Upper lobe of right lung (tissue), 1 donor: ENCODE results near the gene FLYWCH2. TPM values are rescaled to one million over a fixed set of nuclear protein-coding genes. Genes with fewer than 3 reads are reported as not detected.

ENCODE experiments used
- ATAC-seq: fragments of 200-7000 bp; cut with Tn5 transposase; one replicate; pipeline ENCODE4 v1.9.1; 2020; ENCODE audit warnings: mild to moderate bottlenecking, moderate library complexity
- DNase-seq: peaks from one replicate; pipeline ENCODE4 v3.0.0-alpha.2; 2020
- H3K27ac ChIP-seq: fragments of 200-600 bp; one replicate; pipeline ENCODE4 v1.8.0; 2022
- H3K27me3 ChIP-seq: fragments of 200-600 bp; one replicate; pipeline ENCODE4 v1.8.0; 2022; ENCODE audit warnings: mild to moderate bottlenecking
- H3K36me3 ChIP-seq: fragments of 200-600 bp; one replicate; pipeline ENCODE4 v1.8.0; 2022
- H3K4me1 ChIP-seq: fragments of 200-600 bp; one replicate; pipeline ENCODE4 v1.8.0; 2022
- H3K4me3 ChIP-seq: fragments of 200-600 bp; one replicate; pipeline ENCODE4 v1.8.0; 2022; ENCODE audit warnings: mild to moderate bottlenecking
- H3K9me3 ChIP-seq: fragments of 200-600 bp; one replicate; pipeline ENCODE4 v1.8.0; 2022
- intact Hi-C: fragments of 100-400 bp; cut with DNase I; formaldehyde crosslinking; loops from one replicate; pipeline ENCODE4 v1.11.0; 2022
- long read RNA-seq: library from polyadenylated mRNA; unstranded; transcript quantifications from one replicate; pipeline ENCODE4 v2.0.0, GENCODE V29; 2021
- total RNA-seq: library from RNA; stranded (reverse); fragmentation: NEBNext Ultra II Directional; extraction: Animal tissue kit (Norgen Biotek cat#: 25700); gene quantifications from one replicate; pipeline ENCODE4 v1.2.1, GENCODE V29; 2021
- TF ChIP-seq, protein P1 (sequence below): fragments of 200-600 bp; IDR thresholded peaks from one replicate; pipeline ENCODE4 v1.8.0; 2022; ENCODE audit warnings: antibody characterized with exemption
- donor health status: DM: no; HTN: yes; CAD: no; lungs with severe emphysema.

Gene FLYWCH2
- 29.0 TPM for total RNA-seq
- long read RNA-seq, transcript FLYWCH2-202 (4 exons, 1,036 nt), result major isoform, 18 of 23 reads
- long read RNA-seq, partial matches to known transcripts, result 1 of 23 reads
- long read RNA-seq, other reads (novel, unspliced or antisense), result 4 of 23 reads

GRCh38 chr16:2882650-2883457, at the start of gene FLYWCH2:
FLYWCH2 (plus strand) TSS chr16:2883215; CDS start chr16:2896450, 13,235 bp downstream.
- ATAC-seq (peak; percentile 98), DNase-seq (peak; percentile 99)
- Histone ChIP-seq H3K36me3 (no peaks in the 10 kb centered on the region), H3K27me3 (no peaks in the 10 kb centered on the region), H3K4me1 (peaks cover 4% of the 10 kb centered on the region), H3K4me3 (peak within 1 kb of the TSS; percentile 92), H3K9me3 (no peaks in the 10 kb centered on the region), H3K27ac (peak within 1 kb of the TSS; percentile 96)
- TF ChIP-seq, protein P1, sequence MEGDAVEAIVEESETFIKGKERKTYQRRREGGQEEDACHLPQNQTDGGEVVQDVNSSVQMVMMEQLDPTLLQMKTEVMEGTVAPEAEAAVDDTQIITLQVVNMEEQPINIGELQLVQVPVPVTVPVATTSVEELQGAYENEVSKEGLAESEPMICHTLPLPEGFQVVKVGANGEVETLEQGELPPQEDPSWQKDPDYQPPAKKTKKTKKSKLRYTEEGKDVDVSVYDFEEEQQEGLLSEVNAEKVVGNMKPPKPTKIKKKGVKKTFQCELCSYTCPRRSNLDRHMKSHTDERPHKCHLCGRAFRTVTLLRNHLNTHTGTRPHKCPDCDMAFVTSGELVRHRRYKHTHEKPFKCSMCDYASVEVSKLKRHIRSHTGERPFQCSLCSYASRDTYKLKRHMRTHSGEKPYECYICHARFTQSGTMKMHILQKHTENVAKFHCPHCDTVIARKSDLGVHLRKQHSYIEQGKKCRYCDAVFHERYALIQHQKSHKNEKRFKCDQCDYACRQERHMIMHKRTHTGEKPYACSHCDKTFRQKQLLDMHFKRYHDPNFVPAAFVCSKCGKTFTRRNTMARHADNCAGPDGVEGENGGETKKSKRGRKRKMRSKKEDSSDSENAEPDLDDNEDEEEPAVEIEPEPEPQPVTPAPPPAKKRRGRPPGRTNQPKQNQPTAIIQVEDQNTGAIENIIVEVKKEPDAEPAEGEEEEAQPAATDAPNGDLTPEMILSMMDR, result peak; percentile 23
- intact Hi-C loops, result no loop called here

DNA sequence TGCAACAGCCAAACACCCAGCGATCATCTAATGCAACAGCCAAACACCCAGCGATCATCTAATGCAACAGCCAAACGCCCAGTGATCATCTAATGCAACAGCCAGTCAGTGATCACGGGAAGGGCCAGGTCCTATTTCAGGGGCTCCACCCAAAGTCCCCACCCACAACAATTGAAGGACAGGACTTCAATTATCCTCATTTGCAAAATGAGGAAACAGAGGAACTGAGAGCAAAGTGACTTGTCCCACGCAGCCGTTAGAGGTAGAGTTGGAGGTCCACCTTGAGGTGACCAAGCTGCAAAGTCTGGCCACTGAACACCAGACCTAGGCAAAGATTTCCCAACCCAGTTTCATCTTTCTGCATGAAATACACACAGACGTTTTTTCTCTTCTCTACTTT, 49.2 kb upstream of the FLYWCH2 start:
- no peaks in the 10 kb centered on the region for H3K9me3 ChIP-seq
- H3K27me3 ChIP-seq, result no peaks in the 10 kb centered on the region
- peaks cover 6% of the 10 kb centered on the region for H3K4me1 ChIP-seq
- no peaks in the 10 kb centered on the region for H3K36me3 ChIP-seq
- TF ChIP-seq, protein P1, result no peak
- DNase-seq, result peak; percentile 25
- ATAC-seq, result no peak
- H3K27ac ChIP-seq, result no peak overlapping the region
- intact Hi-C loops, result no loop called here
- no peak overlapping the region for H3K4me3 ChIP-seq

DNA sequence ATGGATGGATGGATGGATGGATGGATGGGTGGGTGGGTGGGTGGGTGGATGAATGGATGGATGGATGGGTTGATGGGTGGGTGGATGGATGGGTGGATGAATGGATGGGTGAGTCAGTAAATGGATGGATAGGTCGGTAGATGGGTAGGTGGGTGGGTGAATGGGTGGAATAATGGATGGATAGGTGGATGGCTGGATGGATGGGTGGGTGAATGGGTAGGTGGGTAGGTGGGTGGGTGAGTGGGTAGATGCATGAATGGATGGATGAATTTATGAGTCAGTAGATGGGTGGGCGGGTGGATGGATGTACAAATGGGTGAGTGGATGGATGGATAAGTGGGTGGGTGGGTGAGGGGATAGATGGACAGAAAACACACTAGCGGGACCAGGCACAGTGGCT, 48.0 kb upstream of the FLYWCH2 start:
- H3K36me3 ChIP-seq, result no peaks in the 10 kb centered on the region
- no peaks in the 10 kb centered on the region for H3K27me3 ChIP-seq
- H3K4me1 ChIP-seq, result peaks cover 2% of the 10 kb centered on the region
- no peaks in the 10 kb centered on the region for H3K9me3 ChIP-seq
- ATAC-seq (no peak), DNase-seq (no peak)
- TF ChIP-seq, protein P1, result no peak
- intact Hi-C loops, result no loop called here
- no peak overlapping the region for H3K27ac ChIP-seq
- no peak overlapping the region for H3K4me3 ChIP-seq

DNA sequence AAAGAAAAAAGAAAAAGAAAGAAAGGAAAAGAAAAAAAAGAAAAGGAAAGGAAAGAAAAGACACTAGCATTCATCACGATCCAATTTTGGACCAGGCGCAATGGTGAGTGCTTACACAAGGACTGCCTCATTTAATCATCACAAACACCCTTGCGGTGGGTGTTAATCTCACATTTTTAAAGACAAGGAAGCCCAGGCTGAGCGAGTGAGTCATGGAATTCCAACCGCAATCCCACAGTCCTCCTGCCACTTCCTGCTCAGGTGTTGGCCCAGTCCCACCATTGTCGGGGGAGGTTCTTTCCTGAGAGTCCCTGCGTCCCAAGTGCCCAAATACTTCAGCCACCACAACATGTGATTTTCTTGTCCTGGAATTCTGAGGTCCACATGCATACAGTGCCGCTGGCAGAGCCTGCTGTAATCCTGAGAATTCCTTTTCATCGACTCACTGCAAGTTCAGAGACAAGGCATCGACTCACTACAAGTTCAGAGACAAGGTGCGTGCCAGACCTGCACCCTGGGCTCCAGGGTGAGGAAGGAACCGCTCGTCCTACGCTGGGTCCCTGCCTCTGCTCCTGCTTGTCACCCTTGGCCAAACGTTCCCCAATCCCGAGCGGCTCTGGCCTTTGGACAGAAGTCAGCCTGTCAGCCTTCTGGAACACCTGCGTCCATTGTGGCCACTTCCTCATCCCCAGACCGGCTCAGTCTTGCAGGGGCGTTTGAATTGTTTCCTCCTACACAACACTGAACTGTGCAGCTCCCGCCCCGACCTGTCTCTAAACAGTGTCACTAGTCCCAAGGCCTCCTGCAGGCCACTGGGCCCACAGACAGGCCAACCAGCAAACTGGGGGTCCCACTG, 47.1 kb upstream of the FLYWCH2 start:
- Histone ChIP-seq H3K4me1 (no peaks in the 10 kb centered on the region), H3K4me3 (no peak overlapping the region), H3K9me3 (no peaks in the 10 kb centered on the region), H3K27me3 (peaks cover 3% of the 10 kb centered on the region), H3K36me3 (no peaks in the 10 kb centered on the region), H3K27ac (peak overlapping the region; percentile 45)
- TF ChIP-seq, protein P1, result no peak
- DNase-seq, result peak; percentile 78
- intact Hi-C loops, result no loop called here
- ATAC-seq, result peak; percentile 76

DNA sequence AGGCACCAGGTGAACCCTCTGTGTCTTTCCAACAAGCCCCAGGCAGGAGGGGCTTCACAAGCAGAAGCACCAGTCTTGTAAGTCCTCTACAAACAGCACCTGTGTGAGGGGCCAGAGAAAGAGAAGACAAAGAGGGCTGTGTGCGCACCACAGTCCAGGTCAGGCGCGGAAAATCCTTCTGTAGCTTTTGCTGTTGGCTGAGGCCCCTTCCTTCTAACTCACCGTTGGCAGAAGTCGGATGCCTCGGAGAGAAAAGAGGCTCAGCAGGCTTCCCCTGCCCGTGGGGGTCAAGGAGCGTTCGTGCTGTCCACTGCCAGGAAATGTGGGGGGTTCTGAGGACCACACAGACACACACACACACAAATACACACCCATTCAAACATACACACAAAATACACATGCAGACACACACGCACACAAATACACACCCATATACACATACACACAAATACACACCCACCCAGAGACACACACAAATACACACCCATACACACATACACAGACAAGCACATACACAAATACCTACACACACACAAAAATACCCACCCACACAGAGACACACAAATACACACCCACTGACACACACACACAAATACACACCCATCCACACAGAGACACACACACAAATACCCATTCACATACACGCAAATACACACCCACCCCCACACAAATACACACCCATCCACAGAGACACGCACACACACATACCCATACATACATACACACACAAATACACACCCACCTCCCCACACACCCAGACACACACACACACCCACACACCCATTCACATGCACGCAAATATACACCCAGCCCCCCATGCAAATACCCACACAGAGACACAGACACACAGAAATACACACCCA, 46.1 kb upstream of the FLYWCH2 start:
- TF ChIP-seq, protein P1, result no peak
- DNase-seq, result peak; percentile 41
- no peaks in the 10 kb centered on the region for H3K4me1 ChIP-seq
- no peaks in the 10 kb centered on the region for H3K9me3 ChIP-seq
- no peak overlapping the region for H3K4me3 ChIP-seq
- intact Hi-C loops, result no loop called here
- no peak for ATAC-seq
- peaks cover 3% of the 10 kb centered on the region for H3K27me3 ChIP-seq
- no peaks in the 10 kb centered on the region for H3K36me3 ChIP-seq
- no peak overlapping the region for H3K27ac ChIP-seq
